Thyroid gland (tissue), 4 donors: ENCODE data around the gene ALDH1B1.

Experiments
- POLR2A ChIP-seq, 2 donors: fragments of 450-650 bp; IDR thresholded peaks; one replicate each; pipeline ENCODE4 v1.6.1; 2017; ENCODE audit warnings: antibody characterized with exemption in 2 of 2, mild to moderate bottlenecking in 2 of 2, moderate library complexity in 1 of 2
- TF ChIP-seq, protein P1 (sequence below), 6 experiments: fragments of 200-600 bp in 3 of 6; fragments of 450-650 bp in 3 of 6; sonication (generic) in 3 of 6; IDR thresholded peaks; one replicate each; pipeline ENCODE4 v1.5.1; 2016 to 2019; ENCODE audit warnings: antibody characterized with exemption in 6 of 6, mild to moderate bottlenecking in 2 of 6, inconsistent platforms in 1 of 6, moderate library complexity in 1 of 6

DNA sequence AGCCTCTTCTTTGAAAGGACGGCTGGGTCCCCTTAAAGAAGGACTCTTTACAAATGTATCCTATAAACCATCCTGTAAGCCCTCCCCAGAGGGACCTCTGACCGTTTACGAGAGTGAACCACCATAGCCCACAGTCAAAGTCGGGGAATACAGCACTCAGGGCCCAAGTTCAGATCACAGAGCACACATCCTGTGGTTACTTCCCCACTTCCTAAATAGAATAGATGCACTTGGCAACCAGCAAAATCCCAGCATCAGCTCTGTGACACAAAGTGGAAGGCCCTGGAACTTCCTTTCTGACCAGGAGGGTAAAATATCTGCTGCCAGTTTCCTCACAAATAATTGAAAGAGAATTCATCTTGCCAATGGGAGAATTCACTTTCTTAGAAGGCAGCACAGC lies 38.6 kb downstream of the ALDH1B1 start:
- TF ChIP-seq, protein P1, sequence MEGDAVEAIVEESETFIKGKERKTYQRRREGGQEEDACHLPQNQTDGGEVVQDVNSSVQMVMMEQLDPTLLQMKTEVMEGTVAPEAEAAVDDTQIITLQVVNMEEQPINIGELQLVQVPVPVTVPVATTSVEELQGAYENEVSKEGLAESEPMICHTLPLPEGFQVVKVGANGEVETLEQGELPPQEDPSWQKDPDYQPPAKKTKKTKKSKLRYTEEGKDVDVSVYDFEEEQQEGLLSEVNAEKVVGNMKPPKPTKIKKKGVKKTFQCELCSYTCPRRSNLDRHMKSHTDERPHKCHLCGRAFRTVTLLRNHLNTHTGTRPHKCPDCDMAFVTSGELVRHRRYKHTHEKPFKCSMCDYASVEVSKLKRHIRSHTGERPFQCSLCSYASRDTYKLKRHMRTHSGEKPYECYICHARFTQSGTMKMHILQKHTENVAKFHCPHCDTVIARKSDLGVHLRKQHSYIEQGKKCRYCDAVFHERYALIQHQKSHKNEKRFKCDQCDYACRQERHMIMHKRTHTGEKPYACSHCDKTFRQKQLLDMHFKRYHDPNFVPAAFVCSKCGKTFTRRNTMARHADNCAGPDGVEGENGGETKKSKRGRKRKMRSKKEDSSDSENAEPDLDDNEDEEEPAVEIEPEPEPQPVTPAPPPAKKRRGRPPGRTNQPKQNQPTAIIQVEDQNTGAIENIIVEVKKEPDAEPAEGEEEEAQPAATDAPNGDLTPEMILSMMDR (IDR thresholded peaks at IDR 0.05), result no peak
- no peak for TF ChIP-seq POLR2A (IDR thresholded peaks at IDR 0.05)
